Colonic mucosa (tissue), 4 donors: ENCODE data around the gene CAPZB. TPM values are rescaled to one million over a fixed set of nuclear protein-coding genes. Genes with fewer than 3 reads are reported as not detected.

Experiments used
- DNase-seq: peaks from one replicate; pipeline ENCODE4 v3.0.0-alpha.2; 2020
- H3K27ac ChIP-seq: fragments of 200-600 bp; one replicate; pipeline ENCODE4 v1.8.0; 2021
- H3K27me3 ChIP-seq: fragments of 200-600 bp; one replicate; pipeline ENCODE4 v1.8.0; 2021
- H3K36me3 ChIP-seq: fragments of 200-600 bp; one replicate; pipeline ENCODE4 v1.8.0; 2021
- H3K4me1 ChIP-seq: fragments of 200-600 bp; one replicate; pipeline ENCODE4 v1.8.0; 2021; ENCODE audit warnings: mild to moderate bottlenecking
- H3K4me3 ChIP-seq: fragments of 200-600 bp; one replicate; pipeline ENCODE4 v1.8.0; 2021
- H3K9ac ChIP-seq, 2 donors: one replicate each; pipeline ENCODE4 v1.7.0; 2013; ENCODE audit warnings: control low read depth in 2 of 2, low read depth in 2 of 2, low read length in 2 of 2
- H3K9me3 ChIP-seq: fragments of 200-600 bp; one replicate; pipeline ENCODE4 v1.8.0; 2021
- intact Hi-C: fragments of 100-400 bp; cut with DNase I; formaldehyde crosslinking; loops from one replicate; pipeline ENCODE4 v1.14.1; 2022
- total RNA-seq, 2 donors: library from RNA; stranded (reverse); fragmentation: NEBNext Ultra II Directional in 1 of 2; extraction: Animal tissue kit (Norgen Biotek cat#: 25700) in 1 of 2; gene quantifications; one replicate each; pipeline ENCODE4 v1.2.1, GENCODE V29; 2021
- TF ChIP-seq, protein P1 (sequence below): fragments of 200-600 bp; IDR thresholded peaks from one replicate; pipeline ENCODE4 v1.8.0; 2022; ENCODE audit warnings: antibody characterized with exemption, mild to moderate bottlenecking
- donor health status: healthy.
- donor health status: DM: no; HTN: no; CAD: no.
- donor health status: DM: no; HTN: no; CAD: no.

CAPZB gene
- total RNA-seq, 2 donors from 2014 or later = 397 to 407 TPM

DNA sequence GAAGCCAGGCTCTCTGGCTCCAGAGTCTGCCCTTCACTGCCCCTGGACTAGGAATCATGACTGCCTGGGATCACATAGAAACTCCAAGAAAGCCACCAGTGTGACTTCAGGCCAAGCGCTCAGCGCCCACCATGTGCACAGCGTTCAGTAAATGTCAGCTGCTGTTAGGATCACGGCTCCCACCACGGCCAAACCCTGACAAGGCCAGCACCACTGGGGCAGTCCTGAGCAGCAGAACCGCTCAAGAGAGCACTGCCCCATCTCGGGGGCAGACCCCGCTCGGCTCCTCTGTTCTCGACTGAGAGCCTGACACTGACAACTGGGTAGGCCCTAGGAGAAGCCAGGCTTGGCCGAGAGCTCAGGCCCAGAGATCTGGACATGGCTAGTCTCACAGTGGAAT is 10.0 kb downstream of the CAPZB start:
- H3K27ac ChIP-seq = peak overlapping the region; percentile 39
- no peaks in the 10 kb centered on the region for H3K27me3 ChIP-seq
- TF ChIP-seq, protein P1, sequence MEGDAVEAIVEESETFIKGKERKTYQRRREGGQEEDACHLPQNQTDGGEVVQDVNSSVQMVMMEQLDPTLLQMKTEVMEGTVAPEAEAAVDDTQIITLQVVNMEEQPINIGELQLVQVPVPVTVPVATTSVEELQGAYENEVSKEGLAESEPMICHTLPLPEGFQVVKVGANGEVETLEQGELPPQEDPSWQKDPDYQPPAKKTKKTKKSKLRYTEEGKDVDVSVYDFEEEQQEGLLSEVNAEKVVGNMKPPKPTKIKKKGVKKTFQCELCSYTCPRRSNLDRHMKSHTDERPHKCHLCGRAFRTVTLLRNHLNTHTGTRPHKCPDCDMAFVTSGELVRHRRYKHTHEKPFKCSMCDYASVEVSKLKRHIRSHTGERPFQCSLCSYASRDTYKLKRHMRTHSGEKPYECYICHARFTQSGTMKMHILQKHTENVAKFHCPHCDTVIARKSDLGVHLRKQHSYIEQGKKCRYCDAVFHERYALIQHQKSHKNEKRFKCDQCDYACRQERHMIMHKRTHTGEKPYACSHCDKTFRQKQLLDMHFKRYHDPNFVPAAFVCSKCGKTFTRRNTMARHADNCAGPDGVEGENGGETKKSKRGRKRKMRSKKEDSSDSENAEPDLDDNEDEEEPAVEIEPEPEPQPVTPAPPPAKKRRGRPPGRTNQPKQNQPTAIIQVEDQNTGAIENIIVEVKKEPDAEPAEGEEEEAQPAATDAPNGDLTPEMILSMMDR = no peak
- H3K36me3 ChIP-seq = no peaks in the 10 kb centered on the region
- H3K4me3 ChIP-seq = no peak overlapping the region
- no peak for DNase-seq
- intact Hi-C loops = no loop called here
- peaks cover 2% of the 10 kb centered on the region for H3K4me1 ChIP-seq
- H3K9me3 ChIP-seq = no peaks in the 10 kb centered on the region
- no peak overlapping the region for H3K9ac ChIP-seq

DNA sequence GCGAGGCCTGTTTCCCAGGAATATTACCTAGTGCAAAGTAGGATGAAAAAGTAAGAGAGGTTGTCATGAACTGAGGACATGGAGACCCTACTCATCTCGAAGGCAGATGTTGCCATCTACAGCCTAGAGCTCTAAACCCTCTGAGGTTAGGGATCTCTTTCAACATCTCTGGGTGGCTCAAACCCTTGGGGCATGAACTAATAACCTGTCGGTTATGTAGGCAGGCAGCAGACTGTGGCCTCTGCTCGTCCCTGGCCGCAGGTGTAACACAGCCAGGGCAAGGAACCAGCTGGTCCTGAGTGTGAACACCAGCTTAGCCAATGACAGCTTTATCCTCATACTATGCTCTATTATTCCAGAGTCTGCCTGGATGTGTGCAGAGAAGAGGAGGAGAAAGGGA is 13.2 kb downstream of the CAPZB start:
- intact Hi-C loops = no loop called here
- TF ChIP-seq, protein P1 = no peak
- Histone ChIP-seq H3K36me3 (no peaks in the 10 kb centered on the region), H3K9me3 (no peaks in the 10 kb centered on the region), H3K4me1 (peaks cover 23% of the 10 kb centered on the region), H3K9ac (peak overlapping the region in 1 of 2 donors; percentile 28), H3K4me3 (no peak overlapping the region), H3K27ac (no peak overlapping the region), H3K27me3 (no peaks in the 10 kb centered on the region)
- no peak for DNase-seq

DNA sequence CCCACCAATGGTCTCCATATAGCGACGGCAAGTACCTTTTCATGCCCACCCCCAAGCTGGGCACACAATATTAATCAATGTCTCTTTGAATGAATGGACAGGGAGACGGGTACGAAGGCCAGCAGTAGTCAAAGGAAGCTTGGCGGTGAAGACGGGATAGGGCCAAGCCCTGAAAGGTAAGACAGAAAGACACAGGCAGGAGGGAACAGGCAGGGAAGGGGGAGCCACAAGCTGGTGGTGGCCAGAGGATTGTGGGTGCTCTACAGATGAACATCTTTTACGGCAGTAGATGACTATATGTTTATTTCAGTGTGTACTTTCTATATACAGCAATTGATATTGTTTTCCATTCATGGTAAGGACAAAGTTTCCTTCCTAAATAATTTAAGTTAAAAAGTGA is 16.3 kb downstream of the CAPZB start:
- TF ChIP-seq, protein P1 = no peak

DNA sequence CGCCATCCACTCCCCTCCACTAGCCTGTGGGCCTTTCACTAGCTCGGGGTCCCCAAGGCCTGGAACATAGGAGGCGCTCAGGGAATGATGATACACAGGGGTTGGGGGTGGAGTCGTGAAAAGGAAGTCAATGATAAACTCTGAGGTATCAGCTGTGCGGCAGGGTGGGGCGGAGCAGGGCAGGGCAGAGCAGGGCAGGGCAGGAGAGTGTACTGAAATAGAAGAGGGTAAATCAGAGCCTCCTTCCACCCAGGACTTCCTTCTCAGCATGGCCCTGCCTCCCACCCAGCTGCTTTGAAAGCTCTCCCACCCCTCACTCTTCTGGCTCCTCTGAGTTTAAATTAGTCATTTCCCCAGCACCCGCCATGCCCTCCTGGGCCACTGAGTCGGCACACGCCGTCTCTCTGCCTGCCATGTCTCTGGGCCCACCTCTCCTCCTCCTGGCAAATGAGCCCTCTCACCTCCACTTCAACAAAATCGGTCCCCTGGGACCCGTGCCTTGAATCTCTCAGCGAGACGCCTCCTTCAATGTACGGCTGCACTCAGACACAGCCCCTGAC is 16.9 kb downstream of the CAPZB start:
- Histone ChIP-seq H3K4me1 (peaks cover 35% of the 10 kb centered on the region), H3K9me3 (no peaks in the 10 kb centered on the region), H3K36me3 (no peaks in the 10 kb centered on the region), H3K4me3 (peak overlapping the region; percentile 10), H3K27me3 (no peaks in the 10 kb centered on the region), H3K27ac (peak overlapping the region; percentile 92), H3K9ac (peak overlapping the region; percentile 17 to 88)
- TF ChIP-seq, protein P1 = no peak
- intact Hi-C loops = no loop called here
- DNase-seq = peak; percentile 96

More for the DNA sequence above, 16.3 kb downstream of the CAPZB start:
- H3K27me3 ChIP-seq = no peaks in the 10 kb centered on the region
- H3K9me3 ChIP-seq = no peaks in the 10 kb centered on the region
- peak overlapping the region; percentile 17 to 88 for H3K9ac ChIP-seq
- H3K27ac ChIP-seq = peak overlapping the region; percentile 92
- no peaks in the 10 kb centered on the region for H3K36me3 ChIP-seq
- H3K4me3 ChIP-seq = peak overlapping the region; percentile 10
- peaks cover 34% of the 10 kb centered on the region for H3K4me1 ChIP-seq
- no peak for DNase-seq
- intact Hi-C loops = no loop called here

DNA sequence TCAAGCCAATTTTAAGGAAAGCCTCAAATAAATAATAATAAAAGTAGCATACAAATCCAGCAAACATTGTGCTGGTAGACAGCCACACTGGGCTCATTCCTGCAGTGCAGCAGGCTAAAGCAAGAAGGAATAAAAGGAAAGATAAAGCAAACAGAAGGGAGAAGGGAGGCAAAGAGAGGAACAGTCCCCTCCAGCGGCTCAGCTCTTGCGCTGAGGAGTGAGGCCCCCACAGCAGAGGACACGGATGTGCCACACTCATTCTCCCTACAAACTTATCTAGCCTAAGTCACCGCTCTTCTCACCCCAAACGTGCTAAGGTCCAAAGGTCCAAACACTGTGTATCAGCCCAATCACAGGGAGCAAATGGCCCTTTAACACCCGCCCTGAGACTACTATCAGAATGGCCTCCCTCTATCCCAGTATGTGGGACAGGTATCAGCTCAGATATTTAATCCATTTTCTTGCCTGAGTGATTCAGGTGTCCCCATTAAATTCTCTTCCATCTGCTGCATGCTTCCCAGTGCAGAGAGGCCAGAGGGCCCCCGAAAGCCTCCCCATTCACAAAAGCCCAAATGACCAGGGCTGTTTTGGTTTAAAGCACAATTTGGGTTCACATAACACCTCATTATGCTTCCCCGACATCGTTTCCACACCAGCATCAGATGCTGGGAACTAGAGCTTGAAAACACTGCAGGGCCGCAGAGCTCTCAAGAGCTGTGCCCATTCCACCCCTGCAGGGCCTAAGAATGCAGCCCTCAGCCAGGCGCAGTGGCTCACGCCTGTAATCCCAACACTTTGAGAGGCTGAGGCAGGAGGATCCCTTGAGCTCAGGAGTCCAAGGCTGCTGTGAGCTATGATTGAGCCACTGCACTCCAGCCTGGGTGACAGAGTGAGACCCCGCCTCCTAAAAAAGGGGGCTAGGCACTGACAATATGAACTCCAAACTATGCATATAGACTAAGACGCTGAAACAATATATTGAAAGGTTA is 17.8 kb downstream of the CAPZB start:
- H3K9ac ChIP-seq = peak overlapping the region; percentile 54 to 88
- no peaks in the 10 kb centered on the region for H3K27me3 ChIP-seq
- DNase-seq = no peak
- peaks cover 44% of the 10 kb centered on the region for H3K4me1 ChIP-seq
- intact Hi-C loops = no loop called here
- TF ChIP-seq, protein P1 = no peak
- no peaks in the 10 kb centered on the region for H3K36me3 ChIP-seq
- no peaks in the 10 kb centered on the region for H3K9me3 ChIP-seq
- H3K27ac ChIP-seq = peak overlapping the region; percentile 92
- H3K4me3 ChIP-seq = no peak overlapping the region
